ENCODE measurements around the gene ST8SIA4. TPM values are rescaled to one million over a fixed set of nuclear protein-coding genes. Genes with fewer than 3 reads are reported as not detected.

ST8SIA4 gene
- 0.10 and 0.17 TPM in 2 replicates for total RNA-seq (2014; rRNA removed; shearing (Covaris generic))

- DNase-seq (ENCODE audit: low read depth) = peak; percentile 7
Measured at GRCh38 chr5:100903039-100903887, at the start of gene ST8SIA4. Gene ST8SIA4, minus strand, starts transcription at chr5:100903282. Its CDS starts 327 bp downstream, at chr5:100902955.

- no peak for DNase-seq (ENCODE audit: low read depth)
Measured at GRCh38 chr5:100950985-100951384, 47.9 kb upstream of the ST8SIA4 start.

GRCh38 chr5:100913298-100913697 lies 10.2 kb upstream of the ST8SIA4 start:
- DNase-seq (ENCODE audit: low read depth) = no peak

- no peak for DNase-seq (ENCODE audit: low read depth)
Measured at GRCh38 chr5:100909034-100909433, 6.0 kb upstream of the ST8SIA4 start.

GRCh38 chr5:100905259-100905914 lies 2.3 kb upstream of the ST8SIA4 start:
- DNase-seq (ENCODE audit: low read depth) = no peak

GRCh38 chr5:100904259-100904861 lies 1.3 kb upstream of the ST8SIA4 start:
- no peak for DNase-seq (ENCODE audit: low read depth)

- DNase-seq (ENCODE audit: low read depth) = no peak
Measured at GRCh38 chr5:100902440-100903038, 543 bp downstream of the ST8SIA4 start.

GRCh38 chr5:100901821-100902341 lies 1.2 kb downstream of the ST8SIA4 start:
- DNase-seq (ENCODE audit: low read depth) = no peak

- DNase-seq (ENCODE audit: low read depth) = peak; percentile 58
Measured at GRCh38 chr5:100900796-100901781, 2.0 kb downstream of the ST8SIA4 start.

GRCh38 chr5:100900142-100900795 lies 2.8 kb downstream of the ST8SIA4 start:
- DNase-seq (ENCODE audit: low read depth) = peak; percentile 32

GRCh38 chr5:100899675-100900074 lies 3.4 kb downstream of the ST8SIA4 start:
- no peak for DNase-seq (ENCODE audit: low read depth)

GRCh38 chr5:100898504-100899346 lies 4.4 kb downstream of the ST8SIA4 start:
- DNase-seq (ENCODE audit: low read depth) = no peak

GRCh38 chr5:100896054-100896453 lies 7.0 kb downstream of the ST8SIA4 start:
- no peak for DNase-seq (ENCODE audit: low read depth)

GRCh38 chr5:100890461-100891008 lies 12.5 kb downstream of the ST8SIA4 start:
- DNase-seq (ENCODE audit: low read depth) = no peak

GRCh38 chr5:100889896-100890295 lies 13.2 kb downstream of the ST8SIA4 start:
- no peak for DNase-seq (ENCODE audit: low read depth)

- DNase-seq (ENCODE audit: low read depth) = no peak
Measured at GRCh38 chr5:100889165-100889743, 13.8 kb downstream of the ST8SIA4 start.

GRCh38 chr5:100877274-100877673 lies 25.8 kb downstream of the ST8SIA4 start:
- no peak for DNase-seq (ENCODE audit: low read depth)

- no peak for DNase-seq (ENCODE audit: low read depth)
Measured at GRCh38 chr5:100872408-100873190, 30.5 kb downstream of the ST8SIA4 start.
